ENCODE data around the gene MTHFD1L. TPM values are rescaled to one million over a fixed set of nuclear protein-coding genes. Genes with fewer than 3 reads are reported as not detected.

The MTHFD1L gene
- total and polyA plus RNA-seq, 4 experiments from 2014 or later: 3.7 to 11.1 (median 8.9) TPM

DNA sequence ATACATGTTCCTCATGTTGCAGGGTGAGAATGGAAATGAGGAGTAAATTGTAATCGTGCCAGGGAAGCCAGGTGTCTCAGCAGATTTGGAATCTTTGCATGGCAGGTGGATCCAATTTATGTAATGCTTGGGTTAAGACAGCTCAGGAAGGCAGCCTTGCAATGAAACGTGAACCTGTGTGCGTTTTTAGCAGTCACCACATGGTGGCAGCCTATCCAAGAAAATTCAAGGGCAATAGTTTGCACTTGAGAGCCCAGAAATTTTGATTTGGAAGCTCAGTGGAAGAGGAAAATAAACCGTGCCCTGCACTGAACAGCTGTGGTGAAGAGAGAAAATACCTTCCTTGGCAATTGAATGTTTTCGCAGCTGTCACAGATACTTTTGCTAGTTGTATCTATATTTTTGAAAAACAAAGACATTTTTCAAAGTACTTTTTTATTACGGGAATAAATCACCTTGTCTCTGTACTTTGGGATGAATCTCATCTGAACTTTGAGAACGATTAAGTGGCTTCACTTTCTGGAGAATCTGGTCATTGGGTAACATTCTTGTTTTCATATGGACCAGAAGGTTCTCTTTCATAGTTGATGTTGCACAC, 26.5 kb downstream of the MTHFD1L start:
- no peaks in the 10 kb centered on the region for H3K27me3 ChIP-seq (ENCODE audit: insufficient read depth, low read length)
- no peak overlapping the region for H3K4me3 Mint-ChIP-seq
- H3K27ac Mint-ChIP-seq: peak overlapping the region in 1 of 7 donors; percentile 1
- no peaks in the 10 kb centered on the region for H3K9me3 Mint-ChIP-seq
- intact Hi-C loops (cut with micrococcal nuclease): loop anchor here (1.0 to 5.0 kb wide), 3 partner anchors 432 to 585 kb away; no protein-coding TSS in a partner anchor
- DNase-seq: peak; percentile 50 to 59 (median 50)
- peaks cover 19 to 23% of the 10 kb centered on the region in 2 donors for H3K36me3 Mint-ChIP-seq
- H3K4me1 ChIP-seq (ENCODE audit: insufficient read depth, low read length): peaks cover 17% of the 10 kb centered on the region
- H3K9me3 ChIP-seq (ENCODE audit: control insufficient read depth in 1 of 2, low read length in 2 of 2): no peaks in the 10 kb centered on the region
- H3K36me3 ChIP-seq (ENCODE audit: insufficient read depth, low read length): no peaks in the 10 kb centered on the region
- peaks cover 8 to 21% (median 19%) of the 10 kb centered on the region in 4 donors for H3K4me1 Mint-ChIP-seq
- CTCF ChIA-PET (ENCODE audit: partially characterized antibody): interaction anchor here (0.6 to 24.8 kb wide), 34 partner anchors 10 to 590 kb away, joined by 3 to 860 read pairs (median 4); no protein-coding TSS in a partner anchor
- no peaks in the 10 kb centered on the region for H3K27me3 Mint-ChIP-seq
- POLR2A ChIA-PET (ENCODE audit: partially characterized antibody): interaction anchor here (0.7 to 1.5 kb wide), 5 partner anchors 10 to 589 kb away, joined by 3 to 13 read pairs (median 4); no protein-coding TSS in a partner anchor
- H3K27ac ChIP-seq (ENCODE audit: low read depth, low read length): no peak overlapping the region
- no peak overlapping the region for H3K4me3 ChIP-seq (ENCODE audit: low read length in 2 of 2)

DNA sequence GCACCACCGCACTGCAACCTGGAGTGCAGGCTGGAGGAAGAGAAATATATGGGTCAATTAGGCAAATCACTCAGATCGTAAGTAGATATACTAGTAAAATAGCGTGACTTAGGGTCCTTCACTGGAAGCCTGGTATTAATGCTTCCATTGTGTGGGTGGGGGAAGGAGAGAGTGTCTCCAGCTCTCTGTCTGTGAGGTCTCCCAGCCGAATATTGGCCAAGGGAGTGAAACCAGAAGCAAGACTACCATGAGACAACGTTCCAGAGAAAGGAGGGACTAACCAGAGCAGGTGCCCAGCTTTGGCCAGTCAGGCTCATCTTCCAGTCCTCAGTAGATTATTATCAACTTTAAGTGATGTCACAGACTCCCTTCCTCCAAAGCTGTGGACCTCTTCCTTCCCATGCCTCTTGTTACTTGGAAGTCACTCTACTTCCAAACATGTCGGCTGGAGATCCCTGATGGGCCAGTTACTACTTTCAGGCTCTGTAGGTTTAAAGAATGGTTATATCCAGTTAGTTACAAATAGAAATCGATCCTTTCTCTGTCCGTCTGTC, 28.8 kb downstream of the MTHFD1L start:
- POLR2A ChIA-PET (ENCODE audit: partially characterized antibody): interaction anchor here (1.1 to 1.7 kb wide), 2 partner anchors 430 to 431 kb away, joined by 3 to 8 read pairs; no protein-coding TSS in a partner anchor
- H3K27ac Mint-ChIP-seq: peak overlapping the region in 2 of 7 donors; percentile 55 to 79

DNA sequence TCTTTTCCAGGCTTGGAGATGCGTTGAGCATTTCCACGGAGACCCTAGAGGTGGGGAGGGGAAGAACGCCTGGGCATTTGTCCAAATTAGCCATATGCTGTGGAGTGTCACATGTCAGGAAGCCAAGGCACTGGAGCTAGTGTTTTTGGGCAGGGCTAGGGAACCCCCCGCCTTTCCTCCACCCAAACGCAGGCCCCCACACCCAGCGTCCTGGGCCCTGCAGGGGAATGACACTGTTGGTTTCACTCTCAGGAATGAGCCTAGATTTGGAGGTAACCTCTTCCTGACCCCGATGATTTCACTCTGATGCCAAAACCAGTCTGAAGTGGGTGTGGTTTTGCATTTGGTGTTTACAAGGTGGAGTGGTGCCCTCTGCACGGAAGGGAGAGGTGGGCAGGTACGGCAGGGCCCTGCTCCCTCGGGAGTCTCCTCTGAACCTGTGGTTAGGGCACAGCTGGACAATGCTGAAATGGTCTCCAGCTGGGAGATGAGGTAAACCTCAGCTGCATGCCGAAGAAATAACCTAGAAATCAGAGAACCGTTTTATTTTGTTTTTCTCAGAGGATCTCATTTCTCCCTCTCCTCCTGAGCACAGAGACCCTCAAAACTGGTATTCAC, 29.5 kb downstream of the MTHFD1L start:
- Mint-ChIP-seq H3K4me3 (peak overlapping the region in 5 of 8 donors; percentile 35 to 61 (median 46)), H3K9me3 (no peaks in the 10 kb centered on the region), H3K4me1 (peaks cover 8 to 21% (median 18%) of the 10 kb centered on the region in 4 donors), H3K27me3 (no peaks in the 10 kb centered on the region), H3K27ac (peak overlapping the region; percentile 7 to 86 (median 61)), H3K36me3 (peaks cover 5% of the 10 kb centered on the region in 2 donors)
- Histone ChIP-seq H3K4me1 (ENCODE audit: insufficient read depth, low read length) (peaks cover 17% of the 10 kb centered on the region), H3K4me3 (ENCODE audit: low read length in 2 of 2) (no peak overlapping the region), H3K9me3 (ENCODE audit: control insufficient read depth in 1 of 2, low read length in 2 of 2) (no peaks in the 10 kb centered on the region), H3K27me3 (ENCODE audit: insufficient read depth, low read length) (no peaks in the 10 kb centered on the region), H3K36me3 (ENCODE audit: insufficient read depth, low read length) (no peaks in the 10 kb centered on the region), H3K27ac (ENCODE audit: low read depth, low read length) (no peak overlapping the region)
- ChIA-PET CTCF (ENCODE audit: partially characterized antibody) (interaction anchor here (0.9 to 24.8 kb wide), 3 partner anchors 119 to 435 kb away, joined by 3 to 860 read pairs (median 3); no protein-coding TSS in a partner anchor), POLR2A (ENCODE audit: partially characterized antibody) (interaction anchor here (1.1 to 1.7 kb wide), 2 partner anchors 429 to 430 kb away, joined by 3 to 8 read pairs; no protein-coding TSS in a partner anchor)
- intact Hi-C loops (cut with micrococcal nuclease): loop anchor here (5.0 kb wide), 1 partner anchor 582 kb away; no protein-coding TSS in a partner anchor
- peak in 4 of 5 donors; percentile 13 to 40 (median 24) for DNase-seq

More for the DNA sequence above, 28.8 kb downstream of the MTHFD1L start:
- CTCF ChIA-PET (ENCODE audit: partially characterized antibody): interaction anchor here (0.9 to 24.8 kb wide), 5 partner anchors 8 to 436 kb away, joined by 3 to 860 read pairs (median 39); no protein-coding TSS in a partner anchor
- Histone ChIP-seq H3K27ac (ENCODE audit: low read depth, low read length) (no peak overlapping the region), H3K36me3 (ENCODE audit: insufficient read depth, low read length) (no peaks in the 10 kb centered on the region), H3K4me3 (ENCODE audit: low read length in 2 of 2) (no peak overlapping the region), H3K4me1 (ENCODE audit: insufficient read depth, low read length) (peaks cover 17% of the 10 kb centered on the region), H3K27me3 (ENCODE audit: insufficient read depth, low read length) (no peaks in the 10 kb centered on the region), H3K9me3 (ENCODE audit: control insufficient read depth in 1 of 2, low read length in 2 of 2) (no peaks in the 10 kb centered on the region)
- no peaks in the 10 kb centered on the region for H3K9me3 Mint-ChIP-seq
- H3K27me3 Mint-ChIP-seq: no peaks in the 10 kb centered on the region
- intact Hi-C loops (cut with micrococcal nuclease): loop anchor here (5.0 kb wide), 1 partner anchor 583 kb away; no protein-coding TSS in a partner anchor
- no peak for DNase-seq
- H3K4me3 Mint-ChIP-seq: peak overlapping the region in 1 of 8 donors; percentile 39
- peaks cover 8 to 21% (median 18%) of the 10 kb centered on the region in 4 donors for H3K4me1 Mint-ChIP-seq
- H3K36me3 Mint-ChIP-seq: peaks cover 9 to 10% of the 10 kb centered on the region in 2 donors

DNA sequence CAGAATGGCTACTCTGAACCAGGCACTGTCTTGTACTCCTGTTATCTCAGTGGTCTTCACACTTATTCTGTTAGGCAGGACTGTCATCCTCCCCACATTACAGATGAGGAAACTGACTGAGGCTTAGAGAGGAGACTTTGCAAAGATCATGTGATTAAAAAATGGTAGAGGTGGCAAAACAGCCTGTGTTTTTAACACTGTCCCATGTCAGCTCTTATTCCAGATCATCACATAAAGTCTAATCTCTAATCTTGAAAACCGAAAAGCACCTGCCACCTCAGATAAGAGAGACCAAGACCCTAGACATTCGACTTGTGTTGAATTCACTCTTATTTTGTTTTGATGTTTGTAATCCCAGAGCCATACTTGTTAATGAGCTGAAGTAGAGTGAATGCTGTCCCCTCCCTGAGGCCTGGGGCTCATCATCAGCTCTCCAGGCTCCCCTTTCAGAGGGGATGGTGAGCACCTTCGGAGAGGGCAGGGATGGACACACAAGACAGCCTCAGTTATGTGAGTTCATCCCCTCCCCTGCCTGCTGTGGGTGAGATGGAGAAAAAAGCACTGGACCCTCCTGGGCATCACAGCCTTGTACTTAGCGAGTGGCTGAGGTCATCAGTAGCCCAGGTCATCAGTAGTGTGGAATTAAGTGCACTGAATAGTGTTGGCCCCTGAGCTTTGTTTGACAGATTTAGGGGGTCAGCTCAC, 30.6 kb downstream of the MTHFD1L start:
- peak overlapping the region in 5 of 7 donors; percentile 22 to 77 (median 37) for H3K27ac Mint-ChIP-seq
- H3K27me3 Mint-ChIP-seq: no peaks in the 10 kb centered on the region
- peaks cover 8 to 21% (median 18%) of the 10 kb centered on the region in 4 donors for H3K4me1 Mint-ChIP-seq
- no peaks in the 10 kb centered on the region for H3K36me3 Mint-ChIP-seq
- ChIA-PET POLR2A (ENCODE audit: partially characterized antibody) (interaction anchor here (1.7 kb wide), 1 partner anchor 429 kb away, joined by 8 read pairs; no protein-coding TSS in a partner anchor), CTCF (ENCODE audit: partially characterized antibody) (interaction anchor here (0.8 to 24.8 kb wide), 6 partner anchors 9 to 434 kb away, joined by 3 to 860 read pairs (median 4); partner anchors contain the start of gene MTHFD1L)
- H3K36me3 ChIP-seq (ENCODE audit: insufficient read depth, low read length): no peaks in the 10 kb centered on the region
- no peaks in the 10 kb centered on the region for H3K27me3 ChIP-seq (ENCODE audit: insufficient read depth, low read length)
- no peak for DNase-seq
- intact Hi-C loops (cut with micrococcal nuclease): no loop called here
- H3K9me3 Mint-ChIP-seq: no peaks in the 10 kb centered on the region
- H3K9me3 ChIP-seq (ENCODE audit: control insufficient read depth in 1 of 2, low read length in 2 of 2): no peaks in the 10 kb centered on the region
- no peak overlapping the region for H3K4me3 ChIP-seq (ENCODE audit: low read length in 2 of 2)
- H3K4me1 ChIP-seq (ENCODE audit: insufficient read depth, low read length): peaks cover 17% of the 10 kb centered on the region
- no peak overlapping the region for H3K27ac ChIP-seq (ENCODE audit: low read depth, low read length)
- peak overlapping the region in 1 of 8 donors; percentile 43 for H3K4me3 Mint-ChIP-seq

DNA sequence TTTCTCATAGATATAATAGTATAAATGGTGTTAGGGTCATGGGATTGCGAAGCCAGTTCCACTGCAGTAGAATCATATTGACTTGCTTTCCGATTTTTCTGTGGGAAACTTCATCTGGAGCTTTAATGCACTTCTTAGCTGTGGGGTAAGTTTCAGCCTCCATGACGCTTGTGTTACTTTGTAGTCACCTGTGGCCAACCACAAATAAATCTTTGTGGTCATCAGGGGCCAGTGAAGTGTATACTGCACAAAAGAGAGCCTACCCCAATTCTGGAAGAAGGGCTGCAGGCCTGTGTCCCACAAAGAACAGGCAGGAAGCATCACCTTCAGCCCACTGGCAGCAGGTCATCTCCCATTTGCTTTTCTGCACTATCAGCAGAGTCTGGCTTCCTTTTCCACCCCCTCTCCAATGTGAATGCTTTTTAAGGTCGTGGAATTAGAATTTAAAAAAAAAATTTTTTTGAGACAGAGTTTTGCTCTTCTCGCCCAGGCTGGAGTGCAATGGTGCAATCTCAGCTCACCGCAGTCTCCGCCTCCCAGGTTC, 32.0 kb downstream of the MTHFD1L start:
- no peak overlapping the region for H3K4me3 Mint-ChIP-seq
- CTCF ChIA-PET (ENCODE audit: partially characterized antibody): interaction anchor here (2.0 to 24.8 kb wide), 2 partner anchors 32 to 433 kb away, joined by 5 to 860 read pairs; partner anchors contain the start of gene MTHFD1L

DNA sequence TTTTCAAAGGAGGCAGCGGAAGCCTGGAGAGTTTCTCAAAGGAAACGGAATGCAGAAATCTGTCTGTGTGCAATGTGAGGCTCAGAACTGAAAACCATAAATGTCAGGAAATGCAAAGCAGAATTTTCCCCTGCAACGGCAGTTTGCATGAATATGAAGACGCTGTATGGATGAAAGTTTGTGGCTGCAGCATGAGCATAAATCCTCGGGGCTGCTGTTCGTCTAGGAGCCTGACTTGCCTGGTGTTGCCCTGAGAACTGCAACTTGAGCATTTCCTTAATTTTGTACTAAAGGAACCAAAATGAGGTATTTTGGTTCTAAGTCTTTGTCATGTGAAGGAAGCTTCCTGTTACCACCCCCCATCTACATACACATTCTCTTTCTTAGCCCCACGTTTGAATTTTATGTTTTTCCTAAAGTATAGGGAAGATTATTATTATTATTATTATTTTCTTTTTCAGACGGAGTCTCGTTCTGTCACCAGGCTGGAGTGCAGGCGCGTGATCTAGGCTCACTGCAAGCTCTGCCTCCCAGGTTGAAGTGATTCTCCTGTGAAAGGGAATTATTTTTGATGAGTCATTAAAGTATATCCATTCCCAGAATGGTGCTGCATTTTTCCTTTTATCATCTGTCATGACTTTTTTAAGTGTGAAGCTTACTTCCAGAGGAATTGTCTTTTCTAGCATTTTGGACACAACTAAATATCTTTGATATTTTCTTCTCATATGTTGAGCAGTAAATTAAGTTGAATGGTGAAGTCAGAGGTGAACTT, 33.1 kb downstream of the MTHFD1L start:
- intact Hi-C loops (cut with micrococcal nuclease): no loop called here
- Mint-ChIP-seq H3K27me3 (no peaks in the 10 kb centered on the region), H3K9me3 (no peaks in the 10 kb centered on the region), H3K27ac (no peak overlapping the region), H3K4me3 (no peak overlapping the region), H3K4me1 (peaks cover 8 to 21% (median 17%) of the 10 kb centered on the region in 4 donors), H3K36me3 (no peaks in the 10 kb centered on the region)
- DNase-seq: no peak
- Histone ChIP-seq H3K27me3 (ENCODE audit: insufficient read depth, low read length) (no peaks in the 10 kb centered on the region), H3K9me3 (ENCODE audit: control insufficient read depth in 1 of 2, low read length in 2 of 2) (no peaks in the 10 kb centered on the region), H3K36me3 (ENCODE audit: insufficient read depth, low read length) (no peaks in the 10 kb centered on the region), H3K4me3 (ENCODE audit: low read length in 2 of 2) (no peak overlapping the region), H3K4me1 (ENCODE audit: insufficient read depth, low read length) (peaks cover 17% of the 10 kb centered on the region), H3K27ac (ENCODE audit: low read depth, low read length) (no peak overlapping the region)
- POLR2A ChIA-PET (ENCODE audit: partially characterized antibody): no interaction called here
- CTCF ChIA-PET (ENCODE audit: partially characterized antibody): interaction anchor here (1.2 to 24.8 kb wide), 2 partner anchors 8 to 432 kb away, joined by 3 to 860 read pairs; no protein-coding TSS in a partner anchor

More for the DNA sequence above, 32.0 kb downstream of the MTHFD1L start:
- Histone ChIP-seq H3K4me3 (ENCODE audit: low read length in 2 of 2) (no peak overlapping the region), H3K27ac (ENCODE audit: low read depth, low read length) (no peak overlapping the region), H3K27me3 (ENCODE audit: insufficient read depth, low read length) (no peaks in the 10 kb centered on the region), H3K36me3 (ENCODE audit: insufficient read depth, low read length) (no peaks in the 10 kb centered on the region), H3K4me1 (ENCODE audit: insufficient read depth, low read length) (peaks cover 17% of the 10 kb centered on the region), H3K9me3 (ENCODE audit: control insufficient read depth in 1 of 2, low read length in 2 of 2) (no peaks in the 10 kb centered on the region)
- intact Hi-C loops (cut with micrococcal nuclease): no loop called here
- Mint-ChIP-seq H3K27ac (no peak overlapping the region), H3K9me3 (no peaks in the 10 kb centered on the region), H3K4me1 (peaks cover 8 to 21% (median 17%) of the 10 kb centered on the region in 4 donors), H3K27me3 (no peaks in the 10 kb centered on the region), H3K36me3 (no peaks in the 10 kb centered on the region)
- POLR2A ChIA-PET (ENCODE audit: partially characterized antibody): no interaction called here
- DNase-seq: no peak
